Neural cell (in vitro differentiated cells): Measurements from ENCODE around the gene RERE.

Source experiments
- CTCF ChIP-seq: fragments of 450-650 bp; IDR thresholded peaks from 2 replicates; pipeline ENCODE4 v1.5.1; 2014; ENCODE audit warnings: antibody characterized with exemption, mild to moderate bottlenecking, moderate library complexity; ENCODE audit not compliant: poor library complexity, severe bottlenecking
- EZH2 ChIP-seq: fragments of 200-600, 300-800 bp; shearing (Covaris generic), sonication (generic); IDR thresholded peaks from 2 replicates; pipeline ENCODE4 v1.6.1; 2014; ENCODE audit warnings: antibody characterized with exemption, low read length, borderline replicate concordance, mild to moderate bottlenecking; ENCODE audit not compliant: insufficient read depth, poor library complexity, severe bottlenecking
- POLR2AphosphoS5 ChIP-seq: IDR thresholded peaks from 2 replicates; pipeline ENCODE4 v1.6.1; 2012
- TAF1 ChIP-seq: IDR thresholded peaks from 2 replicates; pipeline ENCODE4 v1.6.1; 2012; ENCODE audit warnings: low read depth

- no peak for TF ChIP-seq CTCF
- peak; percentile 74 for TF ChIP-seq POLR2AphosphoS5
- TF ChIP-seq EZH2 = no peak
- TF ChIP-seq TAF1 = no peak
These were observed 185.3 kb downstream of the RERE start for GRCh38 chr1:8632102-8632501.
